ENCODE results near the gene TSPYL4. TPM values are rescaled to one million over a fixed set of nuclear protein-coding genes. Genes with fewer than 3 reads are reported as not detected.

TSPYL4 gene
- total RNA-seq, 2 experiments from 2014 or later = 15.1 to 17.3 TPM

GRCh38 chr6:116210750-116211425 lies 43.0 kb downstream of the TSPYL4 start:
- no peak for ATAC-seq
- no peak for DNase-seq
- H3K4me1 Mint-ChIP-seq = peaks cover 8% of the 10 kb centered on the region
- H3K9me3 Mint-ChIP-seq (ENCODE audit: low read depth) = no peaks in the 10 kb centered on the region
- H3K27ac Mint-ChIP-seq = no peak overlapping the region
- no peak overlapping the region for H3K4me3 Mint-ChIP-seq
- no peaks in the 10 kb centered on the region for H3K27me3 Mint-ChIP-seq
- H3K36me3 Mint-ChIP-seq = no peaks in the 10 kb centered on the region
- CTCF ChIA-PET = no interaction called here

- H3K27me3 Mint-ChIP-seq = no peaks in the 10 kb centered on the region
- no peaks in the 10 kb centered on the region for H3K36me3 Mint-ChIP-seq
- CTCF ChIA-PET = interaction anchor here (1.5 kb wide), 1 partner anchor 8 kb away, joined by 4 read pairs; no protein-coding TSS in a partner anchor
- no peaks in the 10 kb centered on the region for H3K9me3 Mint-ChIP-seq (ENCODE audit: low read depth)
- ATAC-seq (no peak), DNase-seq (no peak)
- H3K4me3 Mint-ChIP-seq = no peak overlapping the region
- H3K4me1 Mint-ChIP-seq = peaks cover 8% of the 10 kb centered on the region
- no peak overlapping the region for H3K27ac Mint-ChIP-seq
These were observed 43.6 kb downstream of the TSPYL4 start for GRCh38 chr6:116210316-116210715.

- Mint-ChIP-seq H3K27ac (no peak overlapping the region), H3K9me3 (ENCODE audit: low read depth) (no peaks in the 10 kb centered on the region), H3K4me3 (no peak overlapping the region), H3K36me3 (no peaks in the 10 kb centered on the region), H3K27me3 (no peaks in the 10 kb centered on the region), H3K4me1 (peaks cover 8% of the 10 kb centered on the region)
- CTCF ChIA-PET = interaction anchor here (0.7 kb wide), 1 partner anchor 10 kb away, joined by 4 read pairs; no protein-coding TSS in a partner anchor
- ATAC-seq = no peak
- DNase-seq = no peak
These were observed 45.7 kb downstream of the TSPYL4 start for GRCh38 chr6:116208056-116208785.

GRCh38 chr6:116206231-116206903 lies 47.5 kb downstream of the TSPYL4 start:
- CTCF ChIA-PET = no interaction called here

GRCh38 chr6:116205281-116205680 lies 48.6 kb downstream of the TSPYL4 start:
- CTCF ChIA-PET = no interaction called here
- no peak for ATAC-seq
- H3K4me3 Mint-ChIP-seq = no peak overlapping the region
- H3K9me3 Mint-ChIP-seq (ENCODE audit: low read depth) = no peaks in the 10 kb centered on the region
- no peaks in the 10 kb centered on the region for H3K36me3 Mint-ChIP-seq
- peaks cover 8% of the 10 kb centered on the region for H3K4me1 Mint-ChIP-seq
- no peaks in the 10 kb centered on the region for H3K27me3 Mint-ChIP-seq
- DNase-seq = no peak
- no peak overlapping the region for H3K27ac Mint-ChIP-seq

More at GRCh38 chr6:116206231-116206903, 47.5 kb downstream of the TSPYL4 start:
- DNase-seq = no peak
- H3K9me3 Mint-ChIP-seq (ENCODE audit: low read depth) = no peaks in the 10 kb centered on the region
- H3K27me3 Mint-ChIP-seq = no peaks in the 10 kb centered on the region
- H3K36me3 Mint-ChIP-seq = no peaks in the 10 kb centered on the region
- no peak for ATAC-seq
- H3K4me3 Mint-ChIP-seq = no peak overlapping the region
- peaks cover 8% of the 10 kb centered on the region for H3K4me1 Mint-ChIP-seq
- no peak overlapping the region for H3K27ac Mint-ChIP-seq

GRCh38 chr6:116201538-116201937 lies 52.3 kb downstream of the TSPYL4 start:
- Mint-ChIP-seq H3K4me1 (peaks cover 6% of the 10 kb centered on the region), H3K27me3 (no peaks in the 10 kb centered on the region), H3K36me3 (no peaks in the 10 kb centered on the region), H3K4me3 (no peak overlapping the region), H3K27ac (no peak overlapping the region), H3K9me3 (ENCODE audit: low read depth) (no peaks in the 10 kb centered on the region)
- ATAC-seq (no peak), DNase-seq (no peak)
- CTCF ChIA-PET = interaction anchor here (1.1 kb wide), 1 partner anchor 13 kb away, joined by 3 read pairs; no protein-coding TSS in a partner anchor

GRCh38 chr6:116200619-116201249 lies 53.1 kb downstream of the TSPYL4 start:
- Mint-ChIP-seq H3K9me3 (ENCODE audit: low read depth) (no peaks in the 10 kb centered on the region), H3K27ac (no peak overlapping the region), H3K4me3 (no peak overlapping the region), H3K27me3 (no peaks in the 10 kb centered on the region), H3K4me1 (peaks cover 2% of the 10 kb centered on the region), H3K36me3 (no peaks in the 10 kb centered on the region)
- ATAC-seq (no peak), DNase-seq (no peak)
- CTCF ChIA-PET = no interaction called here

Other genes starting within 250 kb of the TSPYL4 start
- under 1 TPM; 0.09 to 0.12 TPM for gene FRK, start 193.2 kb downstream of the TSPYL4 start, total RNA-seq
- gene NT5DC1, start 153.2 kb downstream of the TSPYL4 start, total RNA-seq = 10 to 100 TPM; 26.4 to 43.7 TPM
- not detected for gene COL10A1, start 127.9 kb downstream of the TSPYL4 start, total RNA-seq
- gene TSPYL1, start 25.9 kb upstream of the TSPYL4 start, total RNA-seq = 10 to 100 TPM; 39.5 to 41.3 TPM
- gene DSE, start 116.9 kb upstream of the TSPYL4 start, total RNA-seq = 1 to 10 TPM; 5.7 to 7.1 TPM
- gene CALHM6, start 207.3 kb upstream of the TSPYL4 start, total RNA-seq = 10 to 100 TPM in 1 of 2 experiments, 1 to 10 TPM in 1; 3.8 to 13.8 TPM

Measured in activated CD8-positive, alpha-beta memory T cell treated with anti-CD3 and anti-CD28 coated beads, Interleukin-2, amount 10 ng/mL, durations not matched to agents 7 days and 5 days (primary cell).